Smooth muscle cell (in vitro differentiated cells): Measurements from ENCODE around the gene CNP. TPM values are rescaled to one million over a fixed set of nuclear protein-coding genes. Genes with fewer than 3 reads are reported as not detected.

Experiments used
- DNase-seq: peaks from one replicate; lab custom pipeline; 2025; ENCODE audit not compliant: unreplicated experiment; lab: John Stamatoyannopoulos, UW
- H2AFZ ChIP-seq: fragments of 200-600 bp; sonication (generic); 2 replicates; pipeline ENCODE4 v1.6.0; 2016; ENCODE audit warnings: antibody characterized with exemption, low read depth, mild to moderate bottlenecking
- H3F3A ChIP-seq: fragments of 200-600 bp; sonication (generic); 2 replicates; pipeline ENCODE4 v1.6.0; 2017; ENCODE audit warnings: antibody characterized with exemption, low read depth
- H3K27ac ChIP-seq: fragments of 200-600 bp; sonication (generic); 2 replicates; pipeline ENCODE4 v1.5.1; 2016; ENCODE audit warnings: low read depth, mild to moderate bottlenecking
- H3K27me3 ChIP-seq: fragments of 200-600 bp; sonication (generic); 2 replicates; pipeline ENCODE4 v1.6.1; 2016; ENCODE audit warnings: low read depth, mild to moderate bottlenecking
- H3K36me3 ChIP-seq: fragments of 200-600 bp; sonication (generic); 2 replicates; pipeline ENCODE4 v1.5.1; 2016; ENCODE audit warnings: low read depth
- H3K4me1 ChIP-seq: fragments of 200-600 bp; sonication (generic); 2 replicates; pipeline ENCODE4 v1.5.1; 2016; ENCODE audit warnings: low read depth
- H3K4me2 ChIP-seq: fragments of 200-600 bp; sonication (generic); 2 replicates; pipeline ENCODE4 v1.6.0; 2016; ENCODE audit warnings: mild to moderate bottlenecking
- H3K4me3 ChIP-seq: fragments of 200-600 bp; sonication (generic); 2 replicates; pipeline ENCODE4 v1.5.1; 2016; ENCODE audit warnings: mild to moderate bottlenecking
- H3K79me2 ChIP-seq: fragments of 200-600 bp; sonication (generic); 2 replicates; pipeline ENCODE4 v1.6.0; 2016; ENCODE audit warnings: low read depth, mild to moderate bottlenecking
- H3K9ac ChIP-seq: fragments of 200-600 bp; sonication (generic); 2 replicates; pipeline ENCODE4 v1.6.0; 2016; ENCODE audit warnings: low read depth
- H3K9me3 ChIP-seq: fragments of 200-600 bp; sonication (generic); replicated peaks from 2 replicates; pipeline ENCODE4 v1.5.1; 2016; ENCODE audit warnings: low read depth
- H4K20me1 ChIP-seq: fragments of 200-600 bp; sonication (generic); 2 replicates; pipeline ENCODE4 v1.6.0; 2016; ENCODE audit warnings: low read depth
- WGBS: methylation state at CpG from one replicate; pipeline ENCODE4 v1.1.7; 2016; ENCODE audit warnings: low lambda C conversion rate; 5-methylcytosine and 5-hydroxymethylcytosine counted together
- polyA plus RNA-seq: library from polyadenylated mRNA; unstranded; fragments of >200 nt; fragmentation: Nextera tagmentation; extraction: Ambion mirVana; gene quantifications from 2 replicates; pipeline ENCODE4 v1.2.1, GENCODE V29; 2016
- total RNA-seq: library from RNA; depleted of rRNA; stranded (reverse); fragments of >200 nt; gene quantifications from 2 replicates; pipeline ENCODE4 v1.2.3, GENCODE V29; 2014
- TF ChIP-seq, protein P1 (sequence below): fragments of 200-600 bp; sonication (generic); IDR thresholded peaks from 2 replicates; pipeline ENCODE4 v1.5.1; 2017; ENCODE audit warnings: borderline replicate concordance, mild to moderate bottlenecking, antibody characterized with exemption; ENCODE audit not compliant: insufficient read depth, poor library complexity, severe bottlenecking

Gene CNP
- total and polyA plus RNA-seq, 2 experiments from 2014 or later: 34.7 to 60.1 TPM

DNA sequence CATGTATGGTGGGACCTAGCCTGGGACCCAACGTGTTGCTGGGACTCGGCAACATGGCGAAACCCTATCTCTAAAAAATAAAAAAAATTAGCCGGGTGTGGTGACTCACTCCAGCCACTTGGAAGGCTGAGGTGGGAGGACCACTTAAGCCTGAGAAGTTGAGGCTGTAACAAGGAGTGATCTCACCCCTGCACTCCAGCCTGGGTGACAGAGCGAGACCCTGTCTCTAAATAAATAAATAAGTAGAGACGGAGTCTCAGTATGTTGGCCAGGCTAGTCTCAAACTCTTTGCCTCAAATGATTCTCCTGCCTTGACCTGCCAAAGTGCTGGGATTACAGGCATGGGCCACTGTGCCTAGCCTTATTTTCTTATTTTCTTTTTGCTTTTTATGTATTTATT lies 10.1 kb upstream of the CNP start:
- H3K36me3 ChIP-seq: no peaks in the 10 kb centered on the region
- H3K4me2 ChIP-seq: no peak overlapping the region
- H2AFZ ChIP-seq: no peak overlapping the region
- peaks cover 9% of the 10 kb centered on the region for H3K4me1 ChIP-seq
- no peaks in the 10 kb centered on the region for H3K27me3 ChIP-seq
- no peak overlapping the region for H3K27ac ChIP-seq
- no peak for DNase-seq
- 77% methylated on average over 6 of the region's 6 CpGs for WGBS
- no peak overlapping the region for H3K4me3 ChIP-seq
- no peaks in the 10 kb centered on the region for H3K9me3 ChIP-seq
- TF ChIP-seq, protein P1, sequence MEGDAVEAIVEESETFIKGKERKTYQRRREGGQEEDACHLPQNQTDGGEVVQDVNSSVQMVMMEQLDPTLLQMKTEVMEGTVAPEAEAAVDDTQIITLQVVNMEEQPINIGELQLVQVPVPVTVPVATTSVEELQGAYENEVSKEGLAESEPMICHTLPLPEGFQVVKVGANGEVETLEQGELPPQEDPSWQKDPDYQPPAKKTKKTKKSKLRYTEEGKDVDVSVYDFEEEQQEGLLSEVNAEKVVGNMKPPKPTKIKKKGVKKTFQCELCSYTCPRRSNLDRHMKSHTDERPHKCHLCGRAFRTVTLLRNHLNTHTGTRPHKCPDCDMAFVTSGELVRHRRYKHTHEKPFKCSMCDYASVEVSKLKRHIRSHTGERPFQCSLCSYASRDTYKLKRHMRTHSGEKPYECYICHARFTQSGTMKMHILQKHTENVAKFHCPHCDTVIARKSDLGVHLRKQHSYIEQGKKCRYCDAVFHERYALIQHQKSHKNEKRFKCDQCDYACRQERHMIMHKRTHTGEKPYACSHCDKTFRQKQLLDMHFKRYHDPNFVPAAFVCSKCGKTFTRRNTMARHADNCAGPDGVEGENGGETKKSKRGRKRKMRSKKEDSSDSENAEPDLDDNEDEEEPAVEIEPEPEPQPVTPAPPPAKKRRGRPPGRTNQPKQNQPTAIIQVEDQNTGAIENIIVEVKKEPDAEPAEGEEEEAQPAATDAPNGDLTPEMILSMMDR: no peak
- no peaks in the 10 kb centered on the region for H3K79me2 ChIP-seq
- no peak overlapping the region for H3K9ac ChIP-seq
- no peaks in the 10 kb centered on the region for H4K20me1 ChIP-seq
- no peaks in the 10 kb centered on the region for H3F3A ChIP-seq

DNA sequence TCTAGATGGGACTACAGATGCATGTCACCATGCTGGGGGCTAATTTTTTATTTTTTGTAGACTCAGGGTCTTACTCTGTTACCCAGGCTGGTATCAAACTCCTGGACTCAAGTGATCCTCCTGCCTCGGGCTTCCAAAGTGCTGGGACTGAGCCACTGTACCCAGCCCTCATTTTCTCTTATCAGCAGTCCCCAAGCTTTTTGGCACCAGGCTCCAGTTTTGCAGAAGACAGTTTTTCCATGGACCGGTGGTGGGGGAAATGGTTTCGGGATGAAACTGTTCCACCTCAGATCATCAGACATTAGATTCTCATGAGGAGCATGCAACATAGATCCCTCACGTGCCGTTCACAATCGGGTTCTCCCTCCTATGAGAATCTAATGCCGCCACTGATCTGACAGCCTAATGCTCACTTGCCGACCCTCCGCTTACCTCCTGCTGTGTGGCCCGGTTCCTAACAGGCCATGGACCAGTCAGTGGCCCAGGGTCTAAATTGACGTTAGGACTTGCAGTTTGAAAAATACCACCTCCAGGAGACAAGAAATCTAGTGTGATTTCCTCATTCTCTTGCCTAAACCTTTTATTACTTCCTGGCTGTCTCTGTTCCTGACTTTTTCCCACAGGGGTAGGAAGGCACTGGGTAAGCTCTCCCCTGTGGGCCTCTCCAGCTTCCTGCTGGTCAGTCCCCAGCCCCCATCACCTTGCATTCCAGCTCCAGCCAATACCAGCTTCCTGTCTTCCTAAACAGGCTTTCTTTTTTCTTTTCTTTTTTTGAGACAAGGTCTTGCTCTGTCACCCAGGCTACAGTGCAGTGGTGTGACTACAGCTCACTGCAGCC lies 9.3 kb upstream of the CNP start:
- Histone ChIP-seq H3K9ac (no peak overlapping the region), H3K9me3 (no peaks in the 10 kb centered on the region), H3K79me2 (no peaks in the 10 kb centered on the region), H3K27ac (no peak overlapping the region), H3F3A (no peaks in the 10 kb centered on the region), H4K20me1 (no peaks in the 10 kb centered on the region), H3K4me3 (no peak overlapping the region), H3K4me1 (peaks cover 9% of the 10 kb centered on the region), H3K36me3 (no peaks in the 10 kb centered on the region), H2AFZ (no peak overlapping the region), H3K4me2 (no peak overlapping the region), H3K27me3 (no peaks in the 10 kb centered on the region)
- TF ChIP-seq, protein P1: no peak
- no peak for DNase-seq
- WGBS: 65% methylated on average over 11 of the region's 11 CpGs

- H3K79me2 ChIP-seq: no peaks in the 10 kb centered on the region
- no peak overlapping the region for H3K9ac ChIP-seq
Observed at GRCh38 chr17:41957869-41958439, 8.6 kb upstream of the CNP start.

More at GRCh38 chr17:41957869-41958439, 8.6 kb upstream of the CNP start:
- Histone ChIP-seq H3F3A (no peaks in the 10 kb centered on the region), H3K27ac (no peak overlapping the region), H3K27me3 (no peaks in the 10 kb centered on the region), H4K20me1 (no peaks in the 10 kb centered on the region), H2AFZ (no peak overlapping the region), H3K4me3 (no peak overlapping the region), H3K9me3 (no peaks in the 10 kb centered on the region), H3K4me1 (peaks cover 9% of the 10 kb centered on the region), H3K4me2 (no peak overlapping the region), H3K36me3 (no peaks in the 10 kb centered on the region)
- TF ChIP-seq, protein P1: no peak
- whole genome bisulfite sequencing: 93% methylated on average over 6 of the region's 6 CpGs
- no peak for DNase-seq
